ENCODE data around the gene ITPKB. TPM values are rescaled to one million over a fixed set of nuclear protein-coding genes. Genes with fewer than 3 reads are reported as not detected.

The ITPKB gene
- total and polyA plus RNA-seq, 7 experiments from 2014 or later: 51.7 to 429 (median 177) TPM

DNA sequence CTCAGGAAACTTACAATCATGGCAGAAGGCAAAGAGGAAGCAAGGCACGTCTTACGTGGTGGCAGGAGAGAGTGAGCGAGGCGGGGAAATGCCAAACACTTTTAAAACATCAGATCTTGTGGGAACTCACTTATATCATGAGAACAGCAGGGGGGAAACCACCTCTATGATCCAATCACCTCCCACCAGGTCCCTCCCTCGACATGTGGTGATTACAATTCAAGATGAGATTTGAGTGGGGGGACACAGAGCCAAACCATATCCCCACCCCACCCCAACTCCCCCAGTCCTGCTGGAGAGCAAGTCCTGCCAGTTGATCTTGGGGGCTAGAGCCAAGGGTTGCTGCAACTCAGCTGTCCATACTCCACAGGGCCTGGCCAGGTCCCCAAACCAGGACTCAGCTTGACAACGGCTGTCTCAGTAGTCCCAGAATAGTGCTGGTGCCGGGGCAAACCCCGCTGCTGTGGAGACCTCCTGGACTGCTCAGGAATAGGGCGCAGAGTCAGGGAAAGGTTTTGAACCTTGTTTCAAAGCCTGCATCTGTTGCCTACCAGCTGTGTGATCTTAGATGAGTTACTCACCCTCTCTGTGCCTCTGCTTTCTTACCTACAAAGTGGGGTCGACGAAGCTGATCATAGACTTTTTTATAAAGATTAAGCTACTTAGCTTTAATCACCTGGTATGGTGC lies 111.0 kb downstream of the ITPKB start:
- no peak overlapping the region for H3K27ac ChIP-seq (ENCODE audit: low read depth, low read length)
- peak overlapping the region in 7 of 9 donors; percentile 9 to 81 (median 68) for H3K27ac Mint-ChIP-seq
- intact Hi-C loops (cut with micrococcal nuclease): loop anchor here (2.0 to 5.0 kb wide), 6 partner anchors 59 to 914 kb away; partner anchors contain the start of genes COQ8A (in 1 of the 2) and STUM (in 1 of the 2)
- POLR2A ChIA-PET: interaction anchor here (0.6 to 1.0 kb wide), 3 partner anchors 200 to 256 kb away, joined by 3 to 5 read pairs (median 4); no protein-coding TSS in a partner anchor
- H3K36me3 ChIP-seq (ENCODE audit: control insufficient read depth in 2 of 3, insufficient read depth in 3 of 3, low read length in 3 of 3): peaks cover 0 to 28% (median 0%) of the 10 kb centered on the region in 3 experiments
- peak overlapping the region in 1 of 10 donors; percentile 28 for H3K4me3 Mint-ChIP-seq
- no peaks in the 10 kb centered on the region for H3K27me3 Mint-ChIP-seq
- H3K9me3 ChIP-seq (ENCODE audit: control insufficient read depth in 2 of 3, low read length in 3 of 3): no peaks in the 10 kb centered on the region
- H3K4me1 ChIP-seq (ENCODE audit: control insufficient read depth in 2 of 2, insufficient read depth in 2 of 2, low read length in 2 of 2): peaks cover 8 to 17% of the 10 kb centered on the region in 2 donors
- H3K36me3 Mint-ChIP-seq: peaks cover 0 to 29% (median 9%) of the 10 kb centered on the region in 5 donors
- no peak overlapping the region for H3K4me3 ChIP-seq (ENCODE audit: low read length)
- peaks cover 11 to 47% (median 40%) of the 10 kb centered on the region in 7 donors for H3K4me1 Mint-ChIP-seq
- H3K9me3 Mint-ChIP-seq: peaks cover 0 to 8% (median 0%) of the 10 kb centered on the region in 11 donors
- no peaks in the 10 kb centered on the region for H3K27me3 ChIP-seq (ENCODE audit: control insufficient read depth in 2 of 2, insufficient read depth in 2 of 2, low read length in 2 of 2)
- CTCF ChIA-PET: interaction anchor here (0.8 to 1.6 kb wide), 4 partner anchors 10 to 204 kb away, joined by 3 to 4 read pairs (median 4); no protein-coding TSS in a partner anchor
- no peak for ATAC-seq
- DNase-seq: no peak

DNA sequence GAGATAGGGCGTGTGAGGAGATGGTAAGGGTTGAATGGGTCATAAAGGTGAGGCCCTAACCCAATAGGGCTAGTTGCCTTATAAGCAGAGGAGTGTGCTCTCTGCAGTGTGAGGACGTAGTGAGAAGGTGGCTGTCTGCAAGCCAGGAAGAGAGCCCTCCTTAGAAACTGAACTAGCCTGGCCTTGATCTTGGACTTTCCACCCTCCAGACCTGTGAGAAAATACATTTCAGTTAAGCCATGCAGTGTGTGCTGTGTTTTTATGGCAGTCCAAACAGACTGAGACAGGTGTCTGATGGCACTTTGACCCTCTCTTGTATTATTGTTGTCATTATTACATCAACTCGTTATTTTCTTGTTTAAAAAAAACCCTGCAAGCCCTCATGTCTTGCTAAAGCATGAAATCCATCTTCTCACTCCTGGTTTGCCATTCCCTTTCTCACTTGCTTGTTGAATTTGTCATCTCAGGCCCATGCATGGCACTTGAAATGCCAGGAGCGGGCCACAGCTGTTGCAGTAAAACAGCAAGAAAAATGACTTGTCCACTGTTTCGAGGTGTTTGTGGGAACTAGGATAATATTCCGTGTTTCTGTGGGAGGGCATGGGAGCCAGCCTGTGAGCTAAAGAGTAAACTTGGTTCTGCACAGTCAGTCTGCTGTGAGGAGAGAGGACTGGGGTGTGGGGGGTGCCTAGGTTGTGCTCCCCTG lies 111.9 kb downstream of the ITPKB start:
- ATAC-seq: no peak

DNA sequence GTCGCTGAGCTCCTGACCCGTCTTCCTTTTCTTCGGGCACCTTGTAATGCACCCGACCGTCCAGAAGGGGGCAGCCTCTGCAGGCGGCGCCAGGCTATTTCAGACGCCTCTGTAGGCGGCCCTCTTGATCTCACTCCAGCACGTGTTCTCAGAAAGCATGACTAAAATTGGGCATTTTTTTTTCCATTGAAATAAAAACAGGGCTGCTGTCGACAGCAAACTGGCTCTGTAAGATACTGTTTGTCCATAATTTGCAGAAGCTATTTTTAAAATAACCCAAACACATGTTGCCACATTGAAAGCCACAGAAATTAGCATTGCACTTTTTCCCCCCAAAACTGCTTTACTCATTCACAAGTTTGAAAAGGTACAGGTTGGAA lies 112.5 kb downstream of the ITPKB start:
- Histone ChIP-seq H3K9me3 (ENCODE audit: control insufficient read depth in 2 of 3, low read length in 3 of 3) (no peaks in the 10 kb centered on the region), H3K27me3 (ENCODE audit: control insufficient read depth in 2 of 2, insufficient read depth in 2 of 2, low read length in 2 of 2) (no peaks in the 10 kb centered on the region), H3K36me3 (ENCODE audit: control insufficient read depth in 2 of 3, insufficient read depth in 3 of 3, low read length in 3 of 3) (peaks cover 0 to 20% (median 0%) of the 10 kb centered on the region in 3 experiments), H3K4me3 (ENCODE audit: low read length) (peak overlapping the region; percentile 25), H3K4me1 (ENCODE audit: control insufficient read depth in 2 of 2, insufficient read depth in 2 of 2, low read length in 2 of 2) (peaks cover 8 to 10% of the 10 kb centered on the region in 2 donors), H3K27ac (ENCODE audit: low read depth, low read length) (no peak overlapping the region)
- DNase-seq (peak; percentile 62 to 85 (median 76)), ATAC-seq (peak; percentile 97)
- Mint-ChIP-seq H3K27ac (peak overlapping the region in 7 of 9 donors; percentile 43 to 85 (median 67)), H3K4me1 (peaks cover 9 to 33% (median 27%) of the 10 kb centered on the region in 7 donors), H3K27me3 (peaks cover 0 to 8% (median 0%) of the 10 kb centered on the region in 5 donors), H3K36me3 (peaks cover 0 to 23% (median 5%) of the 10 kb centered on the region in 5 donors), H3K9me3 (peaks cover 0 to 11% (median 0%) of the 10 kb centered on the region in 11 donors), H3K4me3 (peak overlapping the region; percentile 29 to 72 (median 56))
- intact Hi-C loops (cut with micrococcal nuclease): loop anchor here (1.0 to 5.0 kb wide), 9 partner anchors 49 to 916 kb away; partner anchors contain the start of genes COQ8A (in 1 of the 2) and STUM (in 1 of the 2)
- POLR2A ChIA-PET: interaction anchor here (0.7 to 1.2 kb wide), 5 partner anchors 16 to 312 kb away, joined by 3 to 4 read pairs (median 4); partner anchors contain the start of gene ITPKB
- CTCF ChIA-PET: interaction anchor here (0.7 to 1.9 kb wide), 12 partner anchors 15 to 812 kb away, joined by 3 to 34 read pairs (median 4); partner anchors contain the start of gene ITPKB

More for the DNA sequence above, 111.9 kb downstream of the ITPKB start:
- ChIA-PET POLR2A (interaction anchor here (0.7 to 1.2 kb wide), 3 partner anchors 112 to 312 kb away, joined by 3 to 4 read pairs (median 4); partner anchors contain the start of gene ITPKB), CTCF (interaction anchor here (0.7 to 1.9 kb wide), 9 partner anchors 14 to 312 kb away, joined by 3 to 34 read pairs (median 4); partner anchors contain the start of gene ITPKB)
- H3K27ac ChIP-seq (ENCODE audit: low read depth, low read length): no peak overlapping the region
- H3K9me3 ChIP-seq (ENCODE audit: control insufficient read depth in 2 of 3, low read length in 3 of 3): no peaks in the 10 kb centered on the region
- intact Hi-C loops (cut with micrococcal nuclease): loop anchor here (2.0 to 5.0 kb wide), 6 partner anchors 60 to 915 kb away; partner anchors contain the start of genes COQ8A (in 1 of the 2) and STUM (in 1 of the 2)
- Mint-ChIP-seq H3K9me3 (peaks cover 0 to 11% (median 0%) of the 10 kb centered on the region in 11 donors), H3K27me3 (peaks cover 0 to 2% (median 0%) of the 10 kb centered on the region in 5 donors), H3K4me3 (peak overlapping the region in 4 of 10 donors; percentile 44 to 70 (median 56)), H3K27ac (peak overlapping the region; percentile 9 to 85 (median 67)), H3K4me1 (peaks cover 9 to 39% (median 32%) of the 10 kb centered on the region in 7 donors), H3K36me3 (peaks cover 0 to 27% (median 6%) of the 10 kb centered on the region in 5 donors)
- H3K4me1 ChIP-seq (ENCODE audit: control insufficient read depth in 2 of 2, insufficient read depth in 2 of 2, low read length in 2 of 2): peaks cover 8 to 10% of the 10 kb centered on the region in 2 donors
- peaks cover 0 to 26% (median 0%) of the 10 kb centered on the region in 3 experiments for H3K36me3 ChIP-seq (ENCODE audit: control insufficient read depth in 2 of 3, insufficient read depth in 3 of 3, low read length in 3 of 3)
- no peak for DNase-seq
- no peaks in the 10 kb centered on the region for H3K27me3 ChIP-seq (ENCODE audit: control insufficient read depth in 2 of 2, insufficient read depth in 2 of 2, low read length in 2 of 2)
- H3K4me3 ChIP-seq (ENCODE audit: low read length): no peak overlapping the region

DNA sequence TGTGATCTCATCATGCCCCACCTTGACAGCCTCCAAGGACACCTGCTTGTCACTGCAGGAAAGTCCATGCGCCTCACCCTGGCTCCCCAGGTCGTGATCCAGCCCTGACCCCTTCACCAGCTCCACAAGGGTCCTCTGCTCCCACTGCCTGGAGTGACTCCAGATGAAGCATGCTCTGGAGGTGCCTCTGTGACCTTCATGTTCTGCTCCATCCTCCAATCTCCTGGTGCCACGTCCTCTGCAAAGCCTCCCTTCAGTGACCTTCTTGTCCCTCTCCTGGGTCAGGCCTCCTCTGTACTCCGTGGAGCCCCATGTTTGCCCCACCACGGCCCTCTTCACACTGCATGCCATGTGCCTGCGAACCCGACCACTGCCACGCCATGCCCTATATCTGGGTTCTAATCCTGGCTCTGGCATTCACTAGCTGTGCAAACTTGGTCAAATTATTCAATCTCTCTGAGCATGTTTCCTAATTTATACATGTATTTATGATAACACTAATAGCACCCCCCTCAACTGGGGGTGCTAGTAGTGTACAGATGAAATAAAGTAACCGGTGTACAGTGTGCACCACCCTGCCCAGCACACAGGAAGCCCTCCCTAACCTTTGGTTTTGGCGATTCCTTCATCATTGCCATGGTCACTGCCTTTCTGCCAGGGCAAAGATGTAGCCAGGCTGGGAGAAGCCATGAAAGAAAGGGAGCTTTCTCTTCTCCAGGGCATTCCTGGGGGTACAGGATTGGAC lies 113.1 kb downstream of the ITPKB start:
- ATAC-seq (peak; percentile 50), DNase-seq (no peak)
- Mint-ChIP-seq H3K9me3 (peaks cover 0 to 11% (median 0%) of the 10 kb centered on the region in 11 donors), H3K27me3 (peaks cover 0 to 13% (median 0%) of the 10 kb centered on the region in 5 donors), H3K4me1 (peaks cover 9 to 31% (median 25%) of the 10 kb centered on the region in 7 donors), H3K4me3 (peak overlapping the region; percentile 29 to 72 (median 58)), H3K36me3 (peaks cover 0 to 18% (median 5%) of the 10 kb centered on the region in 5 donors), H3K27ac (peak overlapping the region in 6 of 9 donors; percentile 59 to 85 (median 72))
- Histone ChIP-seq H3K27me3 (ENCODE audit: control insufficient read depth in 2 of 2, insufficient read depth in 2 of 2, low read length in 2 of 2) (no peaks in the 10 kb centered on the region), H3K9me3 (ENCODE audit: control insufficient read depth in 2 of 3, low read length in 3 of 3) (no peaks in the 10 kb centered on the region), H3K27ac (ENCODE audit: low read depth, low read length) (no peak overlapping the region), H3K36me3 (ENCODE audit: control insufficient read depth in 2 of 3, insufficient read depth in 3 of 3, low read length in 3 of 3) (peaks cover 0 to 15% (median 0%) of the 10 kb centered on the region in 3 experiments), H3K4me3 (ENCODE audit: low read length) (peak overlapping the region; percentile 25), H3K4me1 (ENCODE audit: control insufficient read depth in 2 of 2, insufficient read depth in 2 of 2, low read length in 2 of 2) (peaks cover 8 to 10% of the 10 kb centered on the region in 2 donors)
- CTCF ChIA-PET: interaction anchor here (0.5 to 1.9 kb wide), 12 partner anchors 15 to 812 kb away, joined by 3 to 34 read pairs (median 4); partner anchors contain the start of gene ITPKB
- intact Hi-C loops (cut with micrococcal nuclease): loop anchor here (1.0 to 5.0 kb wide), 9 partner anchors 49 to 916 kb away; partner anchors contain the start of genes COQ8A (in 1 of the 2) and STUM (in 1 of the 2)
- POLR2A ChIA-PET: interaction anchor here (0.7 to 1.2 kb wide), 5 partner anchors 16 to 313 kb away, joined by 3 to 4 read pairs (median 4); partner anchors contain the start of gene ITPKB

DNA sequence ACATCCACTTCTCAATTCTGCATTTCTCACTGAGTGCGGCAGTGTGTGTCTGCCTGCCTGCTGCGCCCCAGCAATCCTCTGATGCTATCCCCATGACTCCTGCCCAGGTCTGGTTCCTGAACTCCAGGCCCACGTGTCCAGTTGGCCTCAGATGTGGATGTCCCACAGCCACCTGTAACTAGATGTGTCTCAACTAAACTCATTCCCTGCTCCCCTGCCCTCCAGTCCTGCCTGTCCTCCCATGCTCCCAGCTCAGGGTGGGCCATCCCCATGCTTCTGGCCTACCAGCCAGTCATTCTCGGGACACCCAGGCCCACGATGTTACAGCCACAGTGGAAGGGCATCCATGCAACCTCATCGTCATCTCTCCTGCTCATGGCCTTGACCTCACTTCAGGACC lies 113.8 kb downstream of the ITPKB start:
- peaks cover 0 to 10% (median 0%) of the 10 kb centered on the region in 3 experiments for H3K36me3 ChIP-seq (ENCODE audit: control insufficient read depth in 2 of 3, insufficient read depth in 3 of 3, low read length in 3 of 3)
- Mint-ChIP-seq H3K27me3 (peaks cover 0 to 13% (median 0%) of the 10 kb centered on the region in 5 donors), H3K4me3 (peak overlapping the region in 1 of 10 donors; percentile 62), H3K36me3 (peaks cover 0 to 15% (median 5%) of the 10 kb centered on the region in 5 donors), H3K27ac (peak overlapping the region in 6 of 9 donors; percentile 19 to 84 (median 40)), H3K9me3 (peaks cover 0 to 11% (median 0%) of the 10 kb centered on the region in 11 donors), H3K4me1 (peaks cover 9 to 31% (median 25%) of the 10 kb centered on the region in 7 donors)
- no peak overlapping the region for H3K27ac ChIP-seq (ENCODE audit: low read depth, low read length)
- DNase-seq (no peak), ATAC-seq (no peak)
- ChIA-PET CTCF (interaction anchor here (1.6 to 1.9 kb wide), 2 partner anchors 200 to 202 kb away, joined by 5 to 34 read pairs; no protein-coding TSS in a partner anchor), POLR2A (no interaction called here)
- H3K27me3 ChIP-seq (ENCODE audit: control insufficient read depth in 2 of 2, insufficient read depth in 2 of 2, low read length in 2 of 2): no peaks in the 10 kb centered on the region
- no peaks in the 10 kb centered on the region for H3K9me3 ChIP-seq (ENCODE audit: control insufficient read depth in 2 of 3, low read length in 3 of 3)
- H3K4me1 ChIP-seq (ENCODE audit: control insufficient read depth in 2 of 2, insufficient read depth in 2 of 2, low read length in 2 of 2): peaks cover 8 to 10% of the 10 kb centered on the region in 2 donors
- intact Hi-C loops (cut with micrococcal nuclease): loop anchor here (5.0 kb wide), 2 partner anchors 78 to 917 kb away; partner anchors contain the start of gene STUM (in 1 of the 2)
- no peak overlapping the region for H3K4me3 ChIP-seq (ENCODE audit: low read length)

All from naive thymus-derived CD4-positive, alpha-beta T cell (primary cell).